IPS DF 4.7 (cell line): ENCODE results near the gene ACACA.
"Not testable (repeated sequence)": the region's sequence is repeated elsewhere in the genome, so short reads cannot be mapped to it uniquely, and the experiment has no call there.

Experiments
- DNase-seq: peaks from one replicate; pipeline ENCODE4 v3.0.0-alpha.2; 2013; ENCODE audit warnings: low spot score; ENCODE audit errors: extremely low read depth

Gene ACACA

DNA sequence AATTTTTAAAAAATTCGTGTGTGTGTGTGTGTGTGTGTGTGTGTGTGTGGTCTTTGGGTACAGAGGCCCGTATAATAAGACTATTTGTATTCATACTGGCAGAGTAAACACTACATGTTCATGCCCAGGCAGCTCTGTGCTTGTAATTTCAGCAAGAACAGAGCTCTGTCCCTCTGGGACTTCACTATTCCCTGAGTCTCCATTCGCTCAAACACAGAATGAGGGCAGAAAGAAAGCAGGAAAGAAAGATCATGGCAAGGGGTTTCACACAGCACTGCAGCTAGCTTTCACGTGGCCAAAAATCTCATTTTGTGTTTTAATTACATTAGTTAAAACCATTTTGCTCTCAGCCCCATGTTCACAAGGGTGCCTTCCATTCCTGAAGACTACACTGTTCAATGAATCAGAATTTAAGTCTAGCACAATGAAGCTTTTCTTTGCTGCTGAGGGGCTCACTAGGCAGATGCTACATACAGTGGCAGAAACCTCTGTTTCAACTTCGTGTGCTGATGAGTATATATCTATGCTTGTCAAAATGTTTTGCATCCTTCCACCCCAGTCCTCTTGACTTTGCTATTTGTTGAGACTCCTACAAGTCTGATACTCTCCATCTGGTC is 229.3 kb downstream of the ACACA start:
- no peak for DNase-seq

DNA sequence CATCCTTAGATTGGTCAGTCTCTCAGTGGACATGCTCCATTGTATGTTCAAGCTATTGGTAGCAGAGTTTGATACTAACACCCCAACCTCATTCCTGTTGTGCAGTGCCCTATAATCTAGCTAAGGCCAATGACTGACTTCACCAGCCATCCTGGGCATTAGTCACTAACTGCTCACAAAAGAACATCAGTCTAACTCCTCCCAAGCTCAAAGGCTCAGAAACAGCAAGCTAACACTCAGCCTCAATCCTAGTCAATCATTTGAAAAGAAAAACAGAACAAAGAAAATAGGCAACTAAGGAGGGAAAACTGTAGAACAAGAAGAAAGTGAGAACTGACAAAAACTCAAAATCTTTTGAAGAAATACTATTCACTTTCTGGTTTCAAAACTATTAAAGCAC is 229.9 kb downstream of the ACACA start:
- DNase-seq, result no peak

DNA sequence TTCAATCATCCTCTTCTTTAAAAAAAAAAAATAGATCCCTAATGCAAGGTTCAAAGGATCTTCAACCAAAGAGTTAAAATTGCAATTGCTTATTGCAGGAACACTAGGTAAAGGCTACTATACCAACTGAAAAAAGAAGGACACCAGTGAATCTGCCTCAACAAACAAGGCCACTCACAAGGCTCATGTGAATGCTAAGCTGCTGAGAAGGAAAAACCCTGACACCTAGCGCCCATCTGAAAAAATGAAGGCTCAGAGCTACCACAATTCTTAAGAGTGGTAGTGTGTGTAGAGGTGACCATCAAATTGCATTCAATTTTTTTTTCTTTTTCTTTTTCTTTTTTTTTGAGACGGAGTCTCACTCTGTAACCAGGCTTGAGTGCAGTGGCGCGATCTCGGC is 232.4 kb downstream of the ACACA start:
- peak; percentile 30 for DNase-seq

DNA sequence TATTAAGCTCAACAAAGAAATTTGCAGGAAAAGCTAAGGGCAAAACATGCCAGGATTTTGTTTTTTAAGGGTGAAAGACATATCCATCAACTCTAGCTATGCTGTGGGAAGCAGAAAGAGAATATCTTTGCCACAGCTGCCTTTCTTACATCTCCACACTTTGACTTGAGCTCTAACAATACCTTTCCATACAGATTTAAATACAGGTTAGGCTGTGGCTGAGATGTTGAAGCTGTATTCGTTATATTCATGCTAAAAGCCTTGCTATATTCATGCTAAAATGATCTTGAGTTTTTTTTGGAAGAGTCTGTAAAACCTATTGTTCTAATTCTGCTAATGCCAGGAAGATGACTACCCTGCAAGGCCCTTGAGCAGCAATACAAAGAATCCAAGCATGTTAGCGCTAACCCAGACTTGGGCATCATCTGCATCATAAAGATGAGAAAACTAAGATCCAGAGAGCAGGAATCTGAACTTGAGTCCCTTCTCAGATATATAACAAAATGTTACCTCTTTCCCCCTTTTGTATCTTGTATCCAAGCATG is 235.7 kb downstream of the ACACA start:
- DNase-seq, result no peak

DNA sequence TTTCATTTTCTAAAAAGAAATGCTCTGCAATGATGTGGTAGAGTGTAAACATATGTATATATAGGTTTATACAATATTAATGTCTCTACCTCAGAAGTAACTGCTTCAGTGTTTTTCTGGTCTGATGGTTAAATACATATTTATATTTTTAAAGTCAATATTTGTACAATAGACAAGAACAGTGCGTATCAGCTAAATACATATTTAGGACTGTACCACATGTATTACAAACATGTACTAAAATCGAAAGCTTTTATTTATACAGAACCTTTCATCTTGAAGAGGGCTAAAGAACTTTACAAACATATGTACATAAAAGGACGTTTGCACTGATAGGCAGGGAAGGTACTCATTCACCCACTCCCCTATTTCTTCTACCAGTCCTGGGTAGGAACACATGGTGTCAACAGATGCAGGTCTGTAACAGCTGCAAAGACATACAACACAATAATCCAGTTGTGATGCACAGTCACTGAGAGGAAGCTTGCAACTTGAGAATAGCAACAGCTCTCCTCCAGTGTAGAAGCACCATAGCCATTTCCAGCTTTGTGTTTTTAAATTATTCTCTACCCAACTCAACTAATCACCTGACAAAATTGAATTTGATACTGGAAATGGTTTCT is 237.8 kb downstream of the ACACA start:
- DNase-seq, result no peak

DNA sequence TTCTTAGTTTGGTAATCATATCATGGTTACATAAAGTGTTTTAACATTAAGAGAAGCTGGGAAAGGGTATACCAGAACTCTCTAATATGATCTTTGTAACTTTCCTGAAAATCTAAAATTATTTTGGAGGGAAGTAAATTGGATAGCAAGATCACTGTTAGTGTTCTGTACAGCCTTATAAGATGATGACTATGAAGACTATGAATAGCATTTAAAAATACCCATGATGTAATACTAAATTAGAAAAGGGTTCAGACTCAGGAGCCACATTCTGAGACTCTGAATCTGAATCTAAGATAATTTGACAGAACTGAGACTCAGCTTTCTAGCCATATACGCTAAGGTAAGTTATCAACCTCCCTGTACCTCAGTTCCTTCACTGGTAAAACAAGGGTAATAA is 238.9 kb downstream of the ACACA start:
- DNase-seq, result no peak

DNA sequence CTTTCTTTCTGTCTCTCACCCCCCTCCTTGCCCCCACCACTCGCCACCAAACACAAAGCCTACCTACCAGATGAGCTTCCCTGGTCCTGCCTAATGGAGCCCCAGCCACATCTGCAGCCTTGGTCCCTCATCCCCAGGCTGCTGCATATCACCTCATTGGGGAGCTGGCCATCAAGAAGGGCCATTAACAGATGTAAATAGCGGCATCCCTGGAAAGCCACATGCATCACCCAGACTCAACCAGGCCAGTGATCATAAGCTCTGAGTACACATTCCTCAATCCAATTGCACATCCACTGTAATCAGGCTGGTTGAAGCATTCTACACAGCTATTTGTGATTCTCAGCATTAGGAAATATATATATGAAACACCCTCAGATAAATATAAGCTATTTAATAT is 242.6 kb downstream of the ACACA start:
- DNase-seq, result no peak

DNA sequence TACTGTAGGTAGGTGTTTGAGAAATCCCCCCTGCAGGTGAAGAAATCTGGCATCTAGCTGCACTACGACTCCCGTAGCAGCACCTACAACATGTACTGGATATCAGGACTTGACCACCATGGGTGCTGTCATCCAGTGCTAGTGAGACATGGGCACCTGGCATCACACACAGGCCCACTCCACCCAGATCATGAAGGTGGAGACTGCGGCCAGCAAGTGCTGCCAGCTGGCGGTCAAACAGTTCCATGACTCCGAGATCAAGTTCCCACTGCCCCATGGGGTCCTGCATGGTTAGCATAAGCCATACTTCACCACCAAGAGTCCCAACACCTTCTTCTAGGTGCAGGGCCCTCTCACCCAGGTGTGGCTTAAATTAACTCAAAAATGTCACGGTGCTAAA is 243.8 kb downstream of the ACACA start:
- no peak for DNase-seq

DNA sequence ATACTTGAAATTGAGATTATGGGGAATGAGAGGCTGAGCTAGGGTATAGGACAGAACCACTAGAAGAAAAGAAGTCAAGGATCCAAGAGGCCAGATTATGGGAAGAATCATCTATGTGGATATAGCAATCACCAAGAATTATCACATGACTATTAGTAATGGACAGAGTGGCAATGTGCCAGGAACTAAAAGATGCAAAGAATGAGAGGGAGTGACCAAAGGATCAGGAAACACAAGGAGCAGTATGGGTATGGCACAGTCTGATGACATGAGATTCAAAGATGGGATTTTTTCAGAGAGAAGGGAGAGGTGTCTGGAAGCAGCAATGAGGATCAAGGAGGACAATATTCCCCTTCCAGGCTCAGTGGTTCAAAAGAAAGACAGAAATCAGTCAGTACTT is 245.7 kb downstream of the ACACA start:
- no peak for DNase-seq

DNA sequence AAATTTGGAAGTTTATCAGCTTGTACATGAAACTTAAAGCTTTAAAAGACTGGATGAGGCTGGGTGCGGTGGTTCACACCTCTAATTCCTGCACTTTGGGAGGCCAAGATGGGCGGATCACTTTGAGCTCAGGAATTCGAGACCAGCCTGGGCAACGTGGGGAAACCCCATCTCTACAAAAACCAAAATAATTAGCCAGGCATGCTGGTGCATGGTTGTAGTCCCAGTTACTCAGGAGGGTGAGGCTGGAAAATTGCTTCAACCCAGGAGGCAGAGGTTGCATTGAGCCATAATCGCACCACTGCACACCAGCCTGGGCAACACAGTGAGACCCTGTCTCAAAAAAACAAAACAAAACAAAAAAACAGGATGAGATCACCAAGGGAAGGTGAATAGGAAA is 248.3 kb downstream of the ACACA start:
- no peak for DNase-seq

DNA sequence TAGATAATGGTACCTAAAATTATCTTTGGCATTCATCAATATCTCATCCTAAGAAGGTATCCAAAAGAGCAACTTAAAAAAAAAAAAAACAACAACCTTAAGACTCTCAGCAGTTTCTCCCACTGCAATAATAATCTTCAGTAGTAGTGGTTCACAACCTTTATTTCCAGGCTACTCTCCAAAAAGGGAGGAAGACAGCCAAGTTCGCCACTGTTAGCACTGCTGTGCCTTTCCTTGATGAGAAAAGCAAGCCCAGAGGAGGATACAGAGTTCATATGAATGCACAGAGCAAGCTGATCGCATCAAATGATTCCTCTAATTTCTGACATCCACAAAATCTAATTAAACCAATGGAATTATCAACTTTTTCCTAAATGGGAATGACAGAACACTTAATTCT is 258.5 kb downstream of the ACACA start:
- no peak for DNase-seq

DNA sequence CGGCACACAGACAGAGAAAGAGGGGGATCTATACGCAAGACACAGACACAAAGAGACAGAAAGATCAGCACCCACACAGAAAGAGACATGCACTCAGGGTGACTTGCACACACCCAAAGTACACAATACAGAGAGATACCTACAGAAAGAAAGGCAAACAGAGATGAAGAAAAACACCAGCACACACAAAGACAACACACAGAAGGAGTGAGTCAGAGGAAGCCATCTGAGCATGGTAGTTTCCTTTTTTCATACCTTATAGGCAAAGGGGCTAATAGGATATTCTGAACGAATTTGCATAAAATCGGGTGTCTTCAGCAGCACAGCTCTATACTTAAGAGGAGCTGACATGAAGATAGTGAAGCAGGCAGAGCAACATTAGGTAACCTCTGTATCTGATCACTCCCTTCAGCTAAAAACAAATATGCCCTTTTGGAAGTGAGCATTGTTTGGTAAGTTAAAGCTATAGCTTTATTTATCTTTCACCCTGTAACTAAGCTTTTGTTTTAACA is 259.3 kb downstream of the ACACA start:
- DNase-seq, result no peak

DNA sequence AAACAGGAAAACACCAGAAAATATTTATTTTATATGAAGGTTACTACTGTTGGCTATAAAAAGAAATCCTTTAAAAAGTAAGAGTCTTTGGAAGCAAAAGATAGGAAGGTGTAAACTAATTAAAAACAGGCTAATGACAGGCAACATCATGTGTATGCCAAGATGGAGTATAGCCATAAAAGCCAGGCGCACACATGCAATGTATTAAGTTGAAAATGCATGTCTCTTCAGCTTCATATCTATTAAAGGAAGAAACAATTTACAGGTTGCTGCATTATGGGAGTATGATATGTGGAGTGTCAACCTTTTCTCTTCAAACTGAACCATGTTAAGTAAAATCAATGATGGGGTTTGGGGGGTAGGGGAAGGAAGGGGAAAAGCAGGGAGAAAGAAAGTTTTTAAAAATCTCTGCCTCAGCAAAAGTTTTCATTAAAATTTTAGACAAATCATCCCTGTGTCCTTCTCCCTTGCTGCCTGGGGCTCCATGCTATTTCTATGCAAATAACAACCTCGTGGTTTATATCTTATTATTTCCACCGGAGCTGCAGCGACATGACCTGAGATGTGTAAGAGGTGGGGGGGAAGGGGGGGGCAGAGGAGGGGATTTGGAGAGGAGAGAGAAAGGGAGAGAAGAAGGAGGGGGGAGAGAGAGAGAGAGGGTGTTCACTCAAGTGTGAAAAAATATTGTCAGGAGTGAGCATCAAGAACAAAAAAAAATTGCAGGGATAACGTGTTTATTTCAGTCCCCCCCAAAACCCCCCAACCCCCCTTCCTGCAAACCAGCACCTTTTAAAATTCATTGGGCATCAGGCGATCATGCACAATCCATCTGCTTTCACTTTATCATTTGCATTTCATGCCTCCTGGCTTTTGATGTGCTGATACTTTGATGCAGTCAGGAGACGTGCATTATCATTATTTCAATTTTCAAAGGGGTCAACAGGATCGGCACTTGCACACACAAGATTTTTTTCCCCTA is 260.3 kb downstream of the ACACA start:
- no peak for DNase-seq

DNA sequence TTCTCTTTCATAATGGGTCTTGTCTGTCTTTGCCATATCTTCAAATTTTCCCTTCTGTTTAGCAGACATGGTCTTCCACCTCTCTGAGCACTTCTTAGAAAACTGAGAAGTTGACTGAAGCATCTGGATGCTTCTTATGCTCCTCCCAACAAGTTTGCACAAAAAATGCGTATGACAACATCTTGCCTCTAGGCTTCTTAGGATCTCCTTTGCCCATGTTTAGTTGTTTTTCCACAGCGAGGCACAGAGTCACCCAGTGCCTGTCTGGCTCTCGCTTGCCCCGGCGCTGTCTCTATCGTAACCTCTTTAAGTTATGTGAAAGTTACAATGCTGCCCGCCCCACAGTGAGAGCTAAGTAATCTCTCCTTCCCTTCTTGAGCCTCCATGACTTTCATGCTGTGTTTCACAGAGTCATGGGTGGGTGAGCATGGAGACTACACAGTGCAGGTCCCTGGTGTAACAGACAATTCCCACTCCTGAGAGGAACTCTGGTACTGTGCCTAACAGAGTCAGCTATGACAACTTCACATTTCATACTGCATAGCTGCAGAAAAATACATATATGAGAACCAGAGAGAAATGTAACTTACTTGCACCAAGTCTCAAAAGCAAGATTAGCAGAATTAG is 262.4 kb downstream of the ACACA start:
- DNase-seq, result no peak

DNA sequence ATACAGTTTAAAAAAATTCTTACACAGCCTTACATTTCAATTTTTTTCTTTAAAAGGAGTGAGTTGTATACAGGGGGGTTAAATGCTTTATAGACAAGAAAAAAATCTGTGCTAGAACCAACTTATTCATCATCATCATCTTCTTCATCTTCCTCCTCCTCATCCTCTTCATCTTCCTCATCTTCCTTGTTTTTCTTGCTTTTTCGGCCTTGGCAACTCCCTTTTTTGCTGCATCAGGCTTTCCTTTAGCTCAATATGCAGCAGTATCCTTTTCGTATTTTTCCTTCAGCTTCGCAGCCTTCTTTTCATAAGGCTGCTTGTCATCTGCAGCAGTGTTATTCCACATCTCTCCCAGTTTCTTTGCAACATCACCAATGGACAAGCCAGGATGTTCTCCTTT is 263.1 kb downstream of the ACACA start:
- DNase-seq, result not testable (repeated sequence)

DNA sequence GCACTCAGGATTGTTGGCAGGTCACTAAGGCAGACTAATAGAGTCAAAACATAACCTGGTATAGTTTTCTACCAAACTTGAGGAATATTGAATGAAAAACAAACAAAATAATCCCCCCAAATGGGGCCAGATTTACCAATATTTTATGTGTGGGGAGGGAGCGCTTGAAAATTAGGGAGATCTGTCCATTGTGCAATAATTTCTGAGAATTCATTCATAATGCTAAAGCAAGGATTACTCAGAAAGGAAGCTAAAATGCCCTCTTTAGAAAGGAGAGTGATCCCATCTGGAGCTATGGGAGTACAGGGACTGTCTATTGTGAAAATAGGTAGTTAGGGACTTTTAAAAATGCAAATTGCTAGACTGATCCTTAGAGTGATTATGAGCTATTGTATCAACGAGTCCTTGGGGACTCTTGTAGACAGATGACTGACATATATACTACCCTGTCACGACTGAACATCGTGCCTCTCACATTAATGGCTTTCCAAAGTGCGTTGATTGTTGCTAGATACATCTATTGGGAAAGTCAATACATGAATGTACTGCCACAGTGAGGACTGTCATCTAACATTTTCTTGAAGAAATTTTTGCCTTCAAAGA is 264.2 kb downstream of the ACACA start:
- no peak for DNase-seq

DNA sequence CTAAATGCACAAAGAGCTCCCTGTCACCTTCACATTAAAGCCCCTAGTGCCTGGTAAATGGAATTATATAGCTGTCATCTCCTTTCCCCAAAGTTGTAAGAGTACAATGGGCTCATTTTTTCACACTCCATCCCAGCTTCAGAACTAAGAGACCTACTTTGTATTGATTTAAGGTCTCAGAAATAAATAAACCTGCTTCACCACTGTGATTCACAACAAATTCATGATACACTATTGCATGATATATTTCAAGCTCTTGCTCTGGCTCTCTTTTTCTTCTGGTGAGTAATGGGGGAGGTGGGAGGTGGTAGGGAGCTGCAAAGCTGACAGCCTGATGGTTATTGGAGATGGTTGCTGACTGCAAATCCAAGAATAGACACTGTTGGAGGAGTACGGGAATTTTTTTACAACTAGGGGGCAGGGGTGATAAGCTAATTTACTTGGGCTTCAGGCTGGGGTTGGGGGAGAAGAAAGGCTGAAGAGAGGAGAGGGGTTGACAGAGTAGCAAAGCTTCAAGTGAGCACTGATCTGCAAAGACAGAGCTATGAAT is 268.0 kb downstream of the ACACA start:
- DNase-seq, result no peak

DNA sequence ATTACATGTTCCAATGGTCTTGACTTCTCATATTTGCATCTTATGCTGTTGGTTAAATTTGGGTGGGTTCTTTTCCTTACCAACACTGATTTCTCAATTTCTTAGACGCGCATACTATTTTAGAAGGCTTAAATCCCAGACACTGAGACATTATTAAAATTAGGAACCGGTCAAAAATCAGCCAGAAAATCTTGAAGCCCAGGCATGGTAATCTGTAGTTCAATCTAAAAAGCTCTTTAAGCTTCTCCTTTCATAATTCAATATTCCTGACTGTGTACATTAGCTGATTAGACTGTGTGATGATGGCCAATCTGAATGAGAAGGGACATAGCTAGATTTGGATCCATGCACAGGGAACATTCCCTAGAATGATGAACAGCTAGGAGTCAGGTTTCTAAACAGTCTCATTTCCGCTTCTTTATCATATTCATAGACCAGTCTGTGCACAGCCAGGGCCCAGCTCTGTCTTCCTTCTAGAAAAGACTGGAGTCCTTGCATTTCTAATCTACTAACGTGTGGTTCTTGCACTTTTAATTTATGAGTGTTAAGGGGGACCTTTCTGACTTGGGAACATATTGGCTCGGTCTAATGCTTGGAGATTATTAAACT is 268.6 kb downstream of the ACACA start:
- DNase-seq, result no peak

DNA sequence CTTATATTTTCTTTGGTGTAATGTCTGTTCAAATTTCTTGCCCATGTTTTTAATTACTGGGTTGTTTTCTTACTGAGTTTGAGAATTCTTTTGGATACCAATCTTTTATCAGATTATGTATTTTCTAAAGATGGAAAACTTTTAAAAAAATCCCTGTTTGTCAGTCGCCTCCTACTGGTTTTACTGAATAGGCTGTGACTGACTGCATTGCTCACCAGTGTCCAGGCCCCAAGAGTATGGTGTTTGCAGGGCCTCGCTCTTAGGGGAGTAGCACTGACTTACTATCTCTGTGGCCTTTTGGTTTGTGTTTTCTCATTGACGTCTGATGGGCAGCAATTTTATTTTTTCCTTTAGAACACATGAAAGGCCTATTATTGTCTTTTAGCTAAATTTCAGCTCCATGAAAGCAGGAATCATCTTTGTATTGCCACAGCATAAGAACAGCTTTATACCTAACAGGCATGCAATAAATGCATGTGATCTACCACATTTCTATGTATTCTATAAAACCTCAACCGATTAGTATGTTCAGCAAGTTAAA is 269.5 kb downstream of the ACACA start:
- no peak for DNase-seq

DNA sequence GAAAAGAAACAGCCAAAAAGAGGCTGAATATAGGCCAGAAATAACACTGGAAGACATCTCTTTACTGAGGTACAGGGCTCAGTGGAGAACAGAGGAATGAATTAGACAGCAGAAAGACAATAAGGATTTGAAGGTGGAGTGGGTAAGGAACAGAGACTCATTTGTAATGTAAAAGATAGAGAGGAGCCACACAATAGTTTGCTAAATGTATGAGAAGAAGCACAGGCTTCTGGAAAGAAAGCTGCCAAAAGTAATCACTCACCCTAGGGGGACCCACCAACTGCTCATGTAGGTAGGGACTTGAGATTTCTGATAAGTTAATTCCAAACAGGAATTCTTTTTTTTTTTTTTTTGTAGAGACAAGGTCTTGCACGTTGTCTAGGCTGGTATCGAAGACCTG is 271.1 kb downstream of the ACACA start:
- no peak for DNase-seq
